Spleen (tissue), 11 donors: Measurements from ENCODE around the gene RYR2. TPM values are rescaled to one million over a fixed set of nuclear protein-coding genes. Genes with fewer than 3 reads are reported as not detected.
"Not testable (repeated sequence)": the region's sequence is repeated elsewhere in the genome, so short reads cannot be mapped to it uniquely, and the experiment has no call there.

ENCODE experiments used
- DNase-seq: peaks from one replicate; pipeline ENCODE4 v3.0.0-alpha.2; 2020
- H3K27ac ChIP-seq, 8 donors: fragments of 200-600 bp; sonication (generic) in 7 of 8; 1 replicate in 4 of 8; 2 replicates in 4 of 8; pipeline versions ENCODE4 v1.5.0 to v1.8.0; 2016 to 2021; ENCODE audit warnings: inconsistent platforms in 4 of 8, mild to moderate bottlenecking in 4 of 8, moderate library complexity in 1 of 8
- H3K27me3 ChIP-seq, 7 donors: fragments of 200-600 bp; sonication (generic) in 6 of 7; replicated peaks in 1 of 7; 1 replicate in 4 of 7; 2 replicates in 3 of 7; pipeline versions ENCODE4 v1.5.0 to v1.8.0; 2016 to 2021; ENCODE audit warnings: inconsistent platforms in 3 of 7, mild to moderate bottlenecking in 1 of 7
- H3K36me3 ChIP-seq, 6 donors: fragments of 200-600 bp; sonication (generic) in 5 of 6; 1 replicate in 4 of 6; 2 replicates in 2 of 6; pipeline versions ENCODE4 v1.5.0 to v1.8.0; 2016 to 2021; ENCODE audit warnings: inconsistent platforms in 2 of 6
- H3K4me1 ChIP-seq, 6 donors: fragments of 200-600 bp; sonication (generic) in 5 of 6; 1 replicate in 3 of 6; 2 replicates in 3 of 6; pipeline versions ENCODE4 v1.5.0 to v1.8.0; 2016 to 2021; ENCODE audit warnings: inconsistent platforms in 3 of 6
- H3K4me3 ChIP-seq, 8 donors: fragments of 200-600 bp; sonication (generic) in 7 of 8; 1 replicate in 4 of 8; 2 replicates in 4 of 8; pipeline versions ENCODE4 v1.5.0 to v1.8.0; 2016 to 2021; ENCODE audit warnings: inconsistent platforms in 4 of 8, mild to moderate bottlenecking in 4 of 8, moderate library complexity in 2 of 8
- H3K9me3 ChIP-seq, 8 donors: fragments of 200-600 bp; sonication (generic) in 7 of 8; 1 replicate in 4 of 8; 2 replicates in 4 of 8; pipeline versions ENCODE4 v1.5.0 to v1.8.0; 2016 to 2021; ENCODE audit warnings: inconsistent platforms in 4 of 8
- POLR2A ChIP-seq, 3 donors: fragments of 450-650 bp; IDR thresholded peaks; one replicate each; pipeline ENCODE4 v1.5.1; 2017; ENCODE audit warnings: antibody characterized with exemption in 3 of 3, mild to moderate bottlenecking in 1 of 3
- POLR2AphosphoS5 ChIP-seq, 3 donors: sonication (generic); formaldehyde crosslinking; IDR thresholded peaks; one replicate each; pipeline ENCODE4 v1.5.1; 2017; ENCODE audit warnings: antibody characterized with exemption in 3 of 3
- WGBS, 5 donors: extraction: QIAGEN DNeasy Blood & Tissue Kit in 3 of 5; methylation state at CpG; one replicate each; pipeline versions ENCODE4 v1.1.5 to v1.1.7; 2013 to 2018; 5-methylcytosine and 5-hydroxymethylcytosine counted together
- intact Hi-C: fragments of 100-400 bp; cut with DNase I; formaldehyde crosslinking; loops from one replicate; pipeline ENCODE4 v1.15.0; 2023; ENCODE audit warnings: low total_unique reads
- polyA plus RNA-seq, 3 donors: library from polyadenylated mRNA; stranded (reverse); fragments of 200-250 nt; gene quantifications; one replicate each; pipeline ENCODE4 v1.2.1, GENCODE V29; 2013
- total RNA-seq, 7 donors: library from RNA; depleted of rRNA in 3 of 7; stranded (reverse); fragments of >200 nt in 3 of 7; fragmentation: NEBNext Ultra II Directional in 4 of 7; extraction: Animal tissue kit (Norgen Biotek cat#: 25700) in 4 of 7; gene quantifications; one replicate each; pipeline versions ENCODE4 v1.1.0 to v1.2.1, GENCODE V29; 2016 to 2021
- TF ChIP-seq, protein P1 (sequence below), 11 experiments: fragments of 200-600 bp in 7 of 11; fragments of 450-650 bp in 4 of 11; sonication (generic) in 4 of 11; IDR thresholded peaks in 8 of 11; conservative IDR thresholded peaks in 3 of 11; 1 replicate in 7 of 11; 2 replicates in 4 of 11; pipeline versions ENCODE4 v1.4.0 to v1.8.0; 2016 to 2021; ENCODE audit warnings: antibody characterized with exemption in 11 of 11, inconsistent platforms in 4 of 11, mild to moderate bottlenecking in 1 of 11
- donor health status: healthy with polysubstance abuse.
- donor health status: DM: no; HTN: no; CAD: no; lungs with moderate emphysema.
- donor health status: DM: no; HTN: no; CAD: no.
- donor health status: Bipolar disorder and iron deficiency.
- donor health status: healthy.
- donor health status: DM: no; HTN: no; CAD: no.
- donor health status: DM: yes; HTN: yes; CAD: no.

The RYR2 gene
- total and polyA plus RNA-seq, 10 donors = 0.12 to 7.1 (median 3.7) TPM

DNA sequence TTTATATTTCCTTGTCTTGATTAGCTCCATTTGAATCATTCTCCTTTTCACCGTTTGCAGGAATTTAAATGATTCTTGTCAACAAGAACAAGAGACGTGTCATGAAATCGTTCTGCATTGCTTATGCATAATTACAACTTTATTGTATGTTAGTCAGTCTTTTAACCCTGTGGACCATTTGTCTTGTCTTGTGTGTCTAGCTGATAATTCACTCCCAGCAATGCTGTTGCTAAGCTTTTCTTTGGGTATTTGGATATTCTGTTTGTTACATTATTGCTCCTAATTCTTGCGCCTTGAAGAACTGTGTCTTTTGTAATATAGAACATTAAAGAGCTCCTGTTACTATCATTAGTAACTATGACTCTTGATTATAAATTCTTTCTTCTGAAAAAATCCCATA lies 311.9 kb downstream of the RYR2 start:
- intact Hi-C loops = no loop called here
- Histone ChIP-seq H3K27ac (no peak overlapping the region), H3K4me3 (no peak overlapping the region), H3K27me3 (no peaks in the 10 kb centered on the region), H3K9me3 (no peaks in the 10 kb centered on the region), H3K4me1 (no peaks in the 10 kb centered on the region), H3K36me3 (no peaks in the 10 kb centered on the region)
- WGBS, 5 donors = 85 to 91% (median 88%) methylated on average over 4 of the region's 4 CpGs
- no peak for DNase-seq
- TF ChIP-seq POLR2AphosphoS5 (IDR thresholded peaks at IDR 0.05) = no peak
- no peak for TF ChIP-seq POLR2A (IDR thresholded peaks at IDR 0.05)
- TF ChIP-seq, protein P1, sequence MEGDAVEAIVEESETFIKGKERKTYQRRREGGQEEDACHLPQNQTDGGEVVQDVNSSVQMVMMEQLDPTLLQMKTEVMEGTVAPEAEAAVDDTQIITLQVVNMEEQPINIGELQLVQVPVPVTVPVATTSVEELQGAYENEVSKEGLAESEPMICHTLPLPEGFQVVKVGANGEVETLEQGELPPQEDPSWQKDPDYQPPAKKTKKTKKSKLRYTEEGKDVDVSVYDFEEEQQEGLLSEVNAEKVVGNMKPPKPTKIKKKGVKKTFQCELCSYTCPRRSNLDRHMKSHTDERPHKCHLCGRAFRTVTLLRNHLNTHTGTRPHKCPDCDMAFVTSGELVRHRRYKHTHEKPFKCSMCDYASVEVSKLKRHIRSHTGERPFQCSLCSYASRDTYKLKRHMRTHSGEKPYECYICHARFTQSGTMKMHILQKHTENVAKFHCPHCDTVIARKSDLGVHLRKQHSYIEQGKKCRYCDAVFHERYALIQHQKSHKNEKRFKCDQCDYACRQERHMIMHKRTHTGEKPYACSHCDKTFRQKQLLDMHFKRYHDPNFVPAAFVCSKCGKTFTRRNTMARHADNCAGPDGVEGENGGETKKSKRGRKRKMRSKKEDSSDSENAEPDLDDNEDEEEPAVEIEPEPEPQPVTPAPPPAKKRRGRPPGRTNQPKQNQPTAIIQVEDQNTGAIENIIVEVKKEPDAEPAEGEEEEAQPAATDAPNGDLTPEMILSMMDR (IDR thresholded peaks at IDR 0.05 in 8 of 11, conservative IDR thresholded peaks at IDR 0.05 in 3 of 11) = no peak

DNA sequence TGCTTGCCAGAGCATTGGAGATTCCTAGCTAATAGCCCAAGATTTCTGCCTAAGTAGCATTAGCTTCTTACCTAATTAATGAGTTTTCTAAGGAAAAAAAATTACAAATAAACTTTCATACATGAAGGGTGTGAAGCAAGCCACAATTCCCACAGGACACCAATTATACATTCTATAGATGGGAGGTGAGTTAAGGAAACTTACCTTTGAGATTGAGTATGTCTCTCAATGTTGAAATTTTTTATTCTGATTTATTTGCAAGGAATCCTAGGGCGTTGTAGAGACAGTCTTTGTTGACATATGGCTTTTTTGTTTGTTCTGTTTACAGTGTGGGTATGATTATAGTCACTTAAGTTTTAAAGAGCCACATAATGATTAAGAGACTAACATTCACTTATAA lies 313.0 kb downstream of the RYR2 start:
- DNase-seq = no peak
- H3K36me3 ChIP-seq = no peaks in the 10 kb centered on the region
- no peaks in the 10 kb centered on the region for H3K4me1 ChIP-seq
- intact Hi-C loops = no loop called here
- H3K9me3 ChIP-seq = no peaks in the 10 kb centered on the region
- TF ChIP-seq POLR2A (IDR thresholded peaks at IDR 0.05) = no peak
- TF ChIP-seq, protein P1 (IDR thresholded peaks at IDR 0.05 in 8 of 11, conservative IDR thresholded peaks at IDR 0.05 in 3 of 11) = no peak
- TF ChIP-seq POLR2AphosphoS5 (IDR thresholded peaks at IDR 0.05) = no peak
- H3K27ac ChIP-seq = no peak overlapping the region
- no peaks in the 10 kb centered on the region for H3K27me3 ChIP-seq
- no peak overlapping the region for H3K4me3 ChIP-seq
- WGBS, 5 donors = 42 to 73% (median 60%) methylated on average over 1 of the region's 1 CpG

DNA sequence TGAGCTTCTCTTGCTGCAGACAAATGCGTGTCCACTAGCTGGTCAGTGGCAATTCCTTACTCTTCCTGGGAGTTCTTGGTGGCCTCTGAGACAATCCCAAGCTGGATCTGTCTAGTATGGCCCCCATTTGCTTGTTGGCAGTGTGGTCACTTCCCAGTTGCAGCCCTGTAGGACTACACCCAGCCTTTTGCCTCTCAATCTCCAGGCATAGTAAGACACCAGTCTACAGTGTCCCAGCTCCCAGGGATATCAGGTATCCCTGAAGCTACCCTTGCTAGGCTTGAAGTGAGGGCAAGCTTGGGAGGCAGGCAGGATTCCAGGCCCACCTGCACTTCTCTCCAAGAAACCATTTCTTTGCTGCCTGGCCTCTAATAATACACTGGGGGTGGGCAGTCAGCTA lies 316.6 kb downstream of the RYR2 start:
- Histone ChIP-seq H3K27me3 (no peaks in the 10 kb centered on the region), H3K4me1 (no peaks in the 10 kb centered on the region), H3K36me3 (no peaks in the 10 kb centered on the region), H3K27ac (no peak overlapping the region), H3K9me3 (no peaks in the 10 kb centered on the region), H3K4me3 (no peak overlapping the region)
- 67 to 84% (median 80%) methylated on average over 1 of the region's 1 CpG for WGBS, 5 donors
- no peak for DNase-seq
- intact Hi-C loops = no loop called here
- TF ChIP-seq POLR2A (IDR thresholded peaks at IDR 0.05) (no peak), POLR2AphosphoS5 (IDR thresholded peaks at IDR 0.05) (no peak)
- TF ChIP-seq, protein P1 (IDR thresholded peaks at IDR 0.05 in 8 of 11, conservative IDR thresholded peaks at IDR 0.05 in 3 of 11) = no peak

DNA sequence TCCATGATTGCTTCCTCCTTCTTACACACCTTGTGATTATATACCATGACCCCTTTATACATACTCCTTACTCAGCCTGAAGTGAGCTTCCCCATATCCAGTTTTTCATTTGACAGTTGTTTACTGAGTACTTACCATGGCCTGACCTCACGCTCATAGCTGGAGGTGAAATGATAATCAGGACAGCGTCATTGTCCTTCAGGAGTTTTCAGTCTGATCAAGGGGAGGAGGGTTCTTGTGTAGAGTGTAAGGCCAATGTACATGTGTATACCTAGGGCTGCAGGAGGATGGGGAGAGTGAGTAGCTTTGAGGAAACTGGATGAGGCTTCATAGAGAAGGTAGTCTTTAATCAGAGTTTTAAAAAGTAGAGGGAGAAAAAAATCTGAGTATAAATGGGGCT lies 325.8 kb downstream of the RYR2 start:
- Histone ChIP-seq H3K4me3 (no peak overlapping the region), H3K9me3 (peaks cover 0 to 6% (median 0%) of the 10 kb centered on the region in 8 donors), H3K27me3 (no peaks in the 10 kb centered on the region), H3K4me1 (no peaks in the 10 kb centered on the region), H3K27ac (no peak overlapping the region), H3K36me3 (no peaks in the 10 kb centered on the region)
- TF ChIP-seq, protein P1 (IDR thresholded peaks at IDR 0.05 in 8 of 11, conservative IDR thresholded peaks at IDR 0.05 in 3 of 11) = no peak
- TF ChIP-seq POLR2A (IDR thresholded peaks at IDR 0.05) (no peak), POLR2AphosphoS5 (IDR thresholded peaks at IDR 0.05) (no peak)
- DNase-seq = no peak
- 75 to 83% (median 76%) methylated on average over 2 of the region's 2 CpGs for WGBS, 5 donors
- intact Hi-C loops = no loop called here

DNA sequence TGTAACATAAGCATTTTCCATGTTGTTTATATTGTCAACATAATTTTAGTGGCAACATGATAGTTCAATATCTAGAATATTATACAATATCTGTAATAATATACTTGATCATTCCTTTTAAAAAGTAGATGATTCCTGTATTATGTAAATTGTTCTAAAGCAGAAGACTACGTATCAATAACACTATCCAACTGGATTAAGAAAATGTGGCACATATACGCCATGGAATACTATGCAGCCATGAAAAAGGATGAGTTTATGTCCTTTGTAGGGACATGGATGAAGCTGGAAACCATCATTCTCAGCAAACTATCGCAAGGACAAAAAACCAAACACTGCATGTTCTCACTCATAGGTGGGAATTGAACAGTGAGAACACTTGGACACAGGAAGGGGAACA lies 329.5 kb downstream of the RYR2 start:
- H3K4me1 ChIP-seq, H3K36me3 ChIP-seq, DNase-seq, H3K4me3 ChIP-seq, H3K27ac ChIP-seq, intact Hi-C loops, H3K27me3 ChIP-seq, H3K9me3 ChIP-seq: not testable (repeated sequence)
- WGBS, 5 donors = 80 to 92% (median 90%) methylated on average over 2 to 3 of the region's 3 CpGs
